GM15510 (cell line): ENCODE data around the gene KHSRP.

Experiments used
- POLR2A ChIP-seq: IDR thresholded peaks from 3 replicates; pipeline ENCODE4 v1.6.1; 2011; ENCODE audit warnings: borderline replicate concordance; ENCODE audit not compliant: insufficient read length; ENCODE audit errors: extremely low read depth

KHSRP gene

DNA sequence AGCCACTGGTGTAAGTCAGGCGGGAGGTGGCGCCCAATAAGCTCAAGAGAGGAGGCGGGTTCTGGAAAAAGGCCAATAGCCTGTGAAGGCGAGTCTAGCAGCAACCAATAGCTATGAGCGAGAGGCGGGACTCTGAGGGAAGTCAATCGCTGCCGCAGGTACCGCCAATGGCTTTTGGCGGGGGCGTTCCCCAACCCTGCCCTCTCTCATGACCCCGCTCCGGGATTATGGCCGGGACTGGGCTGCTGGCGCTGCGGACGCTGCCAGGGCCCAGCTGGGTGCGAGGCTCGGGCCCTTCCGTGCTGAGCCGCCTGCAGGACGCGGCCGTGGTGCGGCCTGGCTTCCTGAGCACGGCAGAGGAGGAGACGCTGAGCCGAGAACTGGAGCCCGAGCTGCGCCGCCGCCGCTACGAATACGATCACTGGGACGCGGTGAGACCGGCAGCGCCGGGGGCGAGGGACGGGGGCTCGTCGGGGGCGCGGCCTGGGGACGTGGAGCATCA lies 52.0 kb downstream of the KHSRP start, which contains the start of gene ALKBH7:
Gene ALKBH7 (plus strand): TSS at position 201 of the 502 bp plus-strand sequence. CDS start 27 bp downstream, at position 228.
- no peak for TF ChIP-seq POLR2A

DNA sequence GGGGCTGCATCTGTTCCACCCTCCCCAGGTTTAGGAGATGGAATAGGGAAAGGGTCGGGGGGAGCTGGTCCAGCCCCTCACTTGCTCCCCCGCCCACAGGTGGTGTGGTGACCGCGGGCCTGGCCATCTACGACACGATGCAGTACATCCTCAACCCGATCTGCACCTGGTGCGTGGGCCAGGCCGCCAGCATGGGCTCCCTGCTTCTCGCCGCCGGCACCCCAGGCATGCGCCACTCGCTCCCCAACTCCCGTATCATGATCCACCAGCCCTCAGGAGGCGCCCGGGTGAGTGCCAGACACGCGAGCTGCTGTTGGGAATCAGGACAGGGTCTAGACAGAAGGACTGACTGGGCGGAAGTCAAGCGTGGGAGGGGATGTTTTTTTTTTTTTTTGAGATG lies 60.3 kb downstream of the KHSRP start:
- no peak for TF ChIP-seq POLR2A
